GM18499 (cell line): Measurements from ENCODE around the gene NUBPL.
"Not testable (repeated sequence)": the region's sequence is repeated elsewhere in the genome, so short reads cannot be mapped to it uniquely, and the experiment has no call there.

Experiments
- ATAC-seq: cut with Tn5 transposase; IDR thresholded peaks from one replicate; pipeline ENCODE4 v1.9.1; 2021; ENCODE audit warnings: moderate number of reproducible peaks; ENCODE audit not compliant: insufficient read depth, unreplicated experiment

The NUBPL gene

DNA sequence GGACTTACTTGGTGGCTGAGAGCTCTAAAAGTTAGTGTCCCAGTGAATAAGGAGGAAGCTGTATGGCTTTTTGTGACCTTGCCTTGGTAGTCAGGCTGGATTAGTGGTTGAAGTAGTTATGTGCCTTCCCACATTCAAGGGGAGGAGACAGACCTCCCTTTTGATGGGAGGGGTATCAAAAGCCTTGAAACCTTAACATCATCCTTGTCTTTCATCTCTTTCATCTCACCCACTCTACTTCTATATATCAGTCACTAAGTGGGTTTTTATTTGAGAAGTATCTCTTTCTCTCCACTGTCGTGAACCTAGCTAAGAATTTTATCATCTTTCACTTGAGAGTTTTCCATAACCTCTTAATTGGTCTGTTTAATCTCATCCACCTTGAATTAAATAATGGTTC is 15.7 kb downstream of the NUBPL start:
- ATAC-seq: no peak

DNA sequence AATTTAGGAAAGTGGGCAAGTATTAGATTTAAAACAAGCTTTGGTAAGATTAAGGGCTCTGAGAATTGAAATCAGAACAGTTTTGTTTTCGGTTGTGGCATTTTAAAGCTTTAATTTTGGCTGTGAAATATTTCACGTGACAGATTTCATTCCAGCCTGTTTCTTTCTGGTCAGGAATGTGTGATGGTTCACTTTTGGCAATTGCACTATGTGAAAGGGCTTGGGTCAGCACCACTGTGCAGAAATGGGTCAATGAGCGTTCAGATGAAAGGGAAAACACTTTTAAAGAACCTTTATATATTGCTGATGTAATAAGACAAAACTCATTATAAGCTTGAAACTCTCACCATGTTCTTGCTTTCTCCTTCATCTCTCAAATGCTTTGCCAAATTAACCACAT is 17.1 kb downstream of the NUBPL start:
- no peak for ATAC-seq

DNA sequence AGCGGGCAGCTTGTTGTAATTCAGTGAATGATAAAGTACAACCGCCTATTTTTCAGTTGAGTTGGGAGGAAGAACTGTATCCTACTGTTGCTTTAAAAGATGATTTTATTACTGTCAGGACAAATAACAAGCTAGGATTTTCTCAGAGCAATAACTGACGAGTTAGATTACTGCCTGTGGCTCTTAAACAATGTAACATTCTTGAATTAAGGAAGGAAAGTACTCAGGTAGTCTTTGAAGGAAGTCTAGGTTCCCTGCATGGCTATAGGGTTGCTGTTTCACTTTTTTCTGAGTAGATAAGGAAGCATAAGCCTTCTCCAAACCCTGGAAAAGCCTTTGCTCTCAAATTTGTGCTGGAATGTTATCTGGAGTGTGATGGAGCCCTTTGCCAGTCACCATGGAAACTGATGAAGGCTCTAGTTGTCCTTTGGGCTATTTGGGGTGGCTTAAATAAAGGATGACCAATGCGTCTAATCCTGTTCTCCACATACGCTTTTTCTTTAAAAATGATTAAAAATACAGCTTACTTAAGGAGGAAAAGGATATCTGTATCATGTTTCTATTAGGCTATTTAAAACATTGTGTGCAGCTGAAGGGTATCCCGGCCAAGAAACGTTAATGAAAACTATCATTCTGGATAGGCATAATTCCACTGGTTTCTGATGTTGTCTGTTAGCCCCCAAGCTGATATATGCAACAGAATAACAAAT is 17.7 kb downstream of the NUBPL start:
- no peak for ATAC-seq

DNA sequence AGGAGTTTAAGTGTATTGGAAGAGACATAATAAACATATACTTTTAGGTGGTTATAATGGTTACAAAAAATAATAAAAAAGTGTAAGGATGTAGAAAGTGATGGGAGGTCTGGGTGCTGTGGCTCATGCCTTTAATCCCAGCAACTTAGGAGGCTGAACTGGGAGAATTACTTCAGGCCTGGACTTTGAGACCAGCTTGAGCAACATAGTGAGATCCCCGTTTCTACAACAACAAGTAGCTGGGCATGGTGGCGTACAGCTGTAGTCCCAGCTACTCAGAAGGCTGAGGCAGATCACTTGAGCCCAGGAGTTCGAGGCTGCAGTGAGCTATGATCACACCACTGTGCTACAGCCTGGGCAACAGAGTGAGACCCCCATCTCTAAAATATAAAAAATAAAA is 19.0 kb downstream of the NUBPL start:
- no peak for ATAC-seq

DNA sequence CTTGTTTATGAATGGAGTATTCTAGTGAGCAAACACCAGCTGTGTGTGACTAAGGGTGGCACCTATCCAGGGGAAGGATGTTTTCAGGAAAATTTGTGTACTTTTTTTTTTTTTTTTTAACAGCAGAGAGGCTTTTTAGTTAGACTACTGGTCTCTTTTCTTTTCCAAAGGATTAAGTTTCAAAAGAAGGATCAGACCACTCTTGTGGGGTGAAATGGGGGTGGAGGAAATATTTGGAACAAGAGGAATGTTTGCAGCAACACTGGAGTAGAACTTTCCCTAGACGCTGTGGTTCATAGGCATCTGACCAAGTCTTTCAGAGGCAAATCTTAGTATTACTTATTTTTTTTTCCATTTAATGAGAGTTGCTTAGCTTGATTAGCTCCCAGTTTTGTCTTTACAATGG is 21.1 kb downstream of the NUBPL start:
- no peak for ATAC-seq

DNA sequence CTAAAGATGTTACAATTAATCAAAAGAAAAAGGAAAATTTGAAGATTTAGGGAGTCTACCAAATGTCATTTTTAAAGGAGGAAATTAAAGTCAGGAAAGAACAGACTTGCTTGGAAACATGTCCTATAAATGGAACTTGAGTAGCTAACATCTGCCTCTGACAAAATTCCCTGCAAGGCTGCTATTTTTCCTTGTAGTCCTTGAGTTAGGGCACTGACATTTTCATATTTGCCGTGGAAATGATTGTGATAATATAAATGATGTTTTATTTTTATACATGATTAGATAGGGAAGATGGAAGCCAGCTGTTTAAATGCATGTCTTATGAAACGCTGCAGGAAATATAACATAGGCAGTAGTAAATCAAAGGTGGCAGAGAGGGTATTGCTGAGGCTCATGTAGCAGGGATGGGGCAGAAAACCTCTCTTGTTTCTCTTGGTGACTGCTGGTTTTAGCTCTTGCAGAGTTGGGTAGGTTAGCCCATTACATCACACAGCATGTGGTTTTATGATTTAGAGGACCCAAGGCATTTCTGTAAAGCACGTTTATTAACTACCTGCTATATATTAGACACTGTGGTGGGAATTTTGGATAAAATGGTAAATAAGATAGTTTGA is 21.7 kb downstream of the NUBPL start:
- ATAC-seq: no peak

DNA sequence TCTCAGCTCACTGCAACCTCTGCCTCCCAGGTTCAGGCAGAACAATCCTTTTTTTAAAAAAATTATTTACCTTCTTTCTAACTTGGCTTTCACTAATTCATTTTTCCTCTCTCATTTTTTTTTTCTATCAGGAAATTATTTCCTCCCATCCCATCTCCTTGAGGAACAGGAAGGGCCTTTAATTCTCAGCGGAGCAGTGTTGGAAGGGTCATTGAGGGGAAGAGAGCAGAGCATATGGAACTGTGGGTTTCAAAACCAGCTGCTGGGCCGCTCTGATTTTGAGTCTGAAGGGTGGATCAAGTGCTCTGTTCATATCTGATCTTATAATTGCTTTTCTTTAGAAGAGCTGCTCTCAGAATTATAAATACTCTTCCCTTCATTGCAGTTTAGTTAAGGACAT is 29.0 kb downstream of the NUBPL start:
- no peak for ATAC-seq

DNA sequence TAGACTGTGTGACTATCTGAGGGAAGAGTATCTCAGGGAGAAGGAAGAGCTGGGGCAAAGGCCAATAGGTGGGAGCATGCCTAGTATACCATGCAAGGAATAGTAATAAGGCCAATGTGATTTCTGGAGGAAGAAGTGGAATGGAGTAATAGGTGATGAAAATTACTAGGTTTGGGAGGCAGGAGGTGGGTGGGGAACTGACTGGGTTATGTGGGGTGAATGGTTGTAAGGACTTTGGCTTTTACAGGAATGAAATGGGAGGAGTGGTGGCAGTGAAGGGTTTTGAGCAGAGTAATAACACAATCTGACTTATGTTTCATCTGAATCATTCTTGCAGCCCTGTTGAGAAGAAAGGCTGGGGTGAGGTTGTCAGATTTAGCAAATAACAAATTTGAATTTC is 30.9 kb downstream of the NUBPL start:
- no peak for ATAC-seq

DNA sequence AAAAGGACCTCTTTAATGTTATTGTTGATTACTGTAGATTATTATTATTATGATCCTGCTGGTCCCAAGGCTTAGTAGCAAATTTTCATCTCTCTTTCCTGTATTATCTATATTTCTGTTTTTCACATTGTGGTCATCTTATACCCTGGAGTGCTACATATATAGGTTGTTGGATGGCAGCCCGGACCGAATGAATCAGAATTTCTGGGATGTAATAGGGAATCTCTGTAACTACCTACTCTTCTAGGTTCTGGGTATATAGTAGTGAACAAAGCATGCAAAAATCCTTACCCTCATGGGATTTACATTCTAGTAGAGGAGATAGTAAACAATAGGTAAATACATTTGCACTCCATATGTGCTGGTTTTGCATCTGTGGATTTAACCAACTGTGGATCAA is 31.4 kb downstream of the NUBPL start:
- ATAC-seq: no peak

DNA sequence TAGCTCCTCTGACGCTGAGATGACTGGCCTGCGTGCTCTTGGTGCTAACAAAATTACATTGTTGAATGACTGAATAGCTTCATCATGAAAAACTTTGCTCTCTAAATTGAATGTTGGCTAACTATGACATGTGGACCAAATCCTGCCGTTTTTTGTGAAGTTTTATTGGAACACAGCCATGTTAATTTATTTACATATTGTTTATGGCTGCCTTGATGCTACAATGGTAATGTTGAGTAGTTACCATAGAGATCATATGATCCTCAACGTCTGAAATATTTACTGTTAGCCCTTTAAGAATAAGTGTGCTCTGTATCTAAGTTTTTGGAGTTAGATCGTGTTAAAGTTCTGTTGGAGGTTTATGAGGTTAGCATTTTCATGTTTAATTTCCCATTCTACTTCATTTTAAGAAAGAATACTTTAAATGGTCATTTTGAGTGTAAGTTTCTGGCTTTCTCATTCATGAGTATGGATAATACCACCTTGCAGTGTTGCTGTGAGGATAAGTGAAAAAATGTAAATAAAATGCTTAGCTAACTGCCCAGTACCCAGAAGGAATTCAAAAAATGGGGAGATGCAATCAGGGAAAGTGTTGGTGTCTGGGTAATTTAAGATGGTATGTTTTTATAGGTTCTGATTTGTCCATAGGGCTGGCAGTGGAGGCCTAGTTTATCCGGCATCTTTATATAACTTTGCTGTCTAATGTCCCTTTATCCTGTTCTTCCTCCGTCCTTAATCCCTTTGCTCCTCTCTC is 35.3 kb downstream of the NUBPL start:
- no peak for ATAC-seq

DNA sequence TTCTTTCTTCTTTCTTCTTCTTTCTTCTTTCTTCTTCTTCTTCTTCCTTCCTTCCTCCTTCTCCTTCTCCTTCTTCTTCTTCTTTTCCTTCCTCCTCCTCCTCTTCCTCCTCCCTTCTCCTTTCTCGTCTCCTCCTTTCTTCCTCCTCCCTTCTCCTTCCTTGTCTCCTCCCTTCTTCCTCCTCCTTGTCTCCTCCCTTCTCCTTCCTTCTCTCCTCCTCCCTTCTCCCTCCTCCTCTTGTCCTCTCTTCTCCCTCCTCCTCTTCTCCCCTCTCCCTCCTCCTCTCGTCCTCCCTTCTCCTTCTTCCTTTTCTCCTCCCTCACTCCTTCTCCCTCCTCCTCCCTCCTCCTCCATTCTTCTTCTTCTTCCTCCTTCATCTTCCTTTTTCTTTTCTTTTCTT is 44.5 kb downstream of the NUBPL start:
- ATAC-seq: no peak

DNA sequence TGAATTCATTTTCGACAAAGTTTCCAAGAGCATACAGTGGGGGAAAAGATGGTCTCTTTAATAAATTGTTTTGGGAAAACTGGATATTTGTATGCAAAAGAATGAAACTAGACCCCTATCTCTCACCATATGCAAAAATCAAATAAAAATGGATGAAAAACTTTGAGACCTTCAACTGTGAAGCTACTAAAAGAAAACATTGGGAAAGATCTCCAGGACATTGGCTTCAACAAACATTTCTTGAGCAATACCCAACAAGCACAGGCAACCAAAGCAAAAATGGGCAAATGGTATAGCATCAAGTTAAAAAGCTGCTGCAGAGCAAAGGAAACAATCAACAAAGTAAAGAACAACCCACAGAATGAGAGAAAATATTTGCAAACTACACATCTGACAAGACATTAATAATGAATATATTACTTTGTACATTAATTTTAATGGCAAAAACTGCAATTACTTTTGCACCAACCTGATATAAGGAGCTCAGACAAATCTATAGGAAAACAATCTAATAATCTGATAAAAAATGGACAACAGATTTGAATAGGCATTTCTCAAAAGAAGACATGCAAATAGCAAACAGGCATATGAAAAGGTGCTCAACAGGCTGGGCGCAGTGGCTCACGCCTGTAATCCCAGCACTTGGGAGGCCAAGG is 50.7 kb downstream of the NUBPL start:
- no peak for ATAC-seq

DNA sequence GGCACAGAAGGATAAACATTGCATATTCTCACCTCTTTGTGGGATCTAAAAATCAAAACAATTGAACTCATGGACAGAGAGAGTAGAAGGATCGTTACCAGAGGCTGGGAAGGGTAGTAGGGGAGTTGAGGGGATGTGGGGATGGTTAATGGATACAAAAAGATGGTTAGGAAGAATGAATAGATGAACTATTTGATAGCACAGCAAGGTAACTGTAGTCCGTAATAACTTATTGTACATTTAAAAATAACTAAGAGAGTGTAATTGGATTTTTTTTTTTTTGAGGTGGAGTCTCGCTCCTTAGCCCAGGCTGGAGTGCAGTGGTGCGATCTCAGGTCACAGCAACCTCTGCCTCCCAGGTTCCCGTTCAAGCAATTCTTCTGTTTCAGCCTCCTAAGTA is 52.0 kb downstream of the NUBPL start:
- no peak for ATAC-seq

DNA sequence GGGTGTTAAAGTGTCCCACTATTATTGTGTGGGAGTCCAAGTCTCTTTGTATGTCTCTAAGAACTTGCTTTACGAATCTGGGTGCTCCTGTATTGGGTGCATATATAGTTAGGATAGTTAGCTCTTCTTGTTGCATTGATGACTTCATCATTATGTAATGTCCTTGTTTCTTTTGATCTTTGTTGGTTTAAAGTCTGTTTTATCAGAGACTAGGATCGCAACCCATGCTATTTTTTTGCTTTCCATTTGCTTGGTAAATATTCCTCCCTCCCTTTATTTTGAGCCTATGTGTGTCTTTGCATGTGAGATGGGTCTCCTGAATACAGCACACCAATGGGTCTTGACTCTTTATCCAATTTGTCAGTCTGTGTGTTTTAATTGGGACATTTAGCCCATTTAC is 57.7 kb downstream of the NUBPL start:
- not testable (repeated sequence) for ATAC-seq

DNA sequence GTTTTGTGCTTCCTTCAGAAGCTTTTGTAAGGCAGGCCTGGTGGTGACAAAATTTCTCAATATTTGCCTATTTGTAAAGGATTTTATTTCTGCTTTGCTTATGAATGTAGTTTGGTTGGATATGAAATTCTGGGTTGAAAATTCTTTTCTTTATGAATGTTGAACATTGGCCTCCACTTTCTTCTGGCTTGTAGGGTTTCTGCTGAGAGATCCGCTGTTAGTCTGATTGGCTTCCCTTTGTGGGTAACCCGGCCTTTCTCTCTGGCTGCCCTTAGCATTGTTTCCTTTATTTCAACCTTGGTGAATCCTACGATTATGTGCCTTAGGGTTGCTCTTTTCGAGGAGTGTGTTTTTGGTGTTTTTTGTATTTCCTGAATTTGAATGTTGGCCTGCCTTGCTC is 58.2 kb downstream of the NUBPL start:
- ATAC-seq: no peak

DNA sequence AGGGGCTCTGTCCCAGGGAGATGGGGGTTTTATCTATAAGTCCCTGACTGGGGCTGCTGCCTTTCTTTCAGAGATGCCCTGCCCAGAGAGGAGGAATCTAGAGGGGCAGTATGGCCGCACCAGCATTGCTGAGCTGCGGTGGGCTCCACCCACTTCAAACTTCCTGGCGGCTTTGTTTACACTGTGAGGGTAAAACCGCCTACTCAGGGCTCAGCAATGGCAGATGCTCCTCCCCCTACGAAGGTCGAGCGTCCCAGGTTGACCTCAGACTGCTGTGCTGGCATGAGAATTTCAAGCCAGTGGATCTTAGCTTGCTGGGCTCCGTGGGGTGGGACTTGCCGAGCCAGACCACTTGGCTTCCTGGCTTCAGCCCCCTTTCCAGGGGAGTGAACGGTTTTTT is 59.7 kb downstream of the NUBPL start:
- ATAC-seq: not testable (repeated sequence)

DNA sequence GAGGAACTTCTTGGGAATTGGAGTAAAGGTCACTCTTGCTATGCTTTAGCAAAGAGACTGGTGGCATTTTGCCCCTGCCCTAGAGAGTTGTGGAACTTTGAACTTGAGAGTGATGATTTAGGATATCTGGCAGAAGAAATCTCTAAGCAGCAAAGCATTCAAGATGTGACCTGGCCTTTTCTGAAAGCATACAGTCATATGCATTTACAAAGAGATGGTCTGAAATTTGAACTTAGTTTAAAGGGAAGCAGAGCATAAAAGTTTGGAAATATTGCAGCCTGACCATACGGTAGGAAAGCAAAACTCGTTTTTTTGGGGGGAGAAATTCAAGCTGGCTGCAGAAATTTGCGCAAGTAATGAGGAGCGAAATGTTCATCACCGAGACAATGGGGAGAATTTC is 60.9 kb downstream of the NUBPL start:
- ATAC-seq: no peak

DNA sequence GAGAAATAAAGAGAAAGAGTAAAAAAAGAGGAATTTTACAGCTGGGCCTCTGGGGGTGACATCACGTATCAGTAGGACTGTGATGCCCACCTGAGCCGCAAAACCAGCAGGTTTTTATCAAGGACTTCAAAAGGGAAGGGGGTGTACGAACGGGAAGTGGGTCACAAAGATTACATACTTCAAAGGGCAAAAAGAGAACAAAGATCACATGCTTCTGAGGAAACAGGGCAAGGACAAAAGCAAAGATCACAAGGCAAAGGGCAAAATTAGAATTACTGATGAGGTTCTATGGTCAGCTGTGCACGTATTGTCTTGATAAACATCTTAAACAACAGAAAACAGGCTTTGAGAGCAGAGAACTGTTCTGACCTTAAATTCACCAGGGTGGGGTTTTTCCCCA is 91.7 kb downstream of the NUBPL start:
- not testable (repeated sequence) for ATAC-seq

DNA sequence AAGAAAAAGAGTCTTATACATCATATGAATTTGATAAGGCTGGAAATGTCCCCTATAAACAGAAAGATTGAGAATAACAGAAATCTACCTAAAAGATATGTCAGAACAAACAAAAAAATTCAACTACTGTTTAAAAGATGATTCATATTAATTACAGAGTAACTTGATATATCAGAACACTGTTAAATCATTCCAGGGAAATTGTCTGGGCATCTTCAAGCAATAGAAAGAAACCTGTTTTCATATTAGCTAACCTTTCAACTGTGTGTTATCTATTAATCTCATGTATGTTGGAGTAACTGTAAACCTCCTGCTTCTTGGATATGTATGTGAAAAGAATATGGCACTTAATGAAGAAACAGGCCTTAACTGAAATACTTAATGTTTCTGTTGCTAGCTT is 96.7 kb downstream of the NUBPL start:
- no peak for ATAC-seq

DNA sequence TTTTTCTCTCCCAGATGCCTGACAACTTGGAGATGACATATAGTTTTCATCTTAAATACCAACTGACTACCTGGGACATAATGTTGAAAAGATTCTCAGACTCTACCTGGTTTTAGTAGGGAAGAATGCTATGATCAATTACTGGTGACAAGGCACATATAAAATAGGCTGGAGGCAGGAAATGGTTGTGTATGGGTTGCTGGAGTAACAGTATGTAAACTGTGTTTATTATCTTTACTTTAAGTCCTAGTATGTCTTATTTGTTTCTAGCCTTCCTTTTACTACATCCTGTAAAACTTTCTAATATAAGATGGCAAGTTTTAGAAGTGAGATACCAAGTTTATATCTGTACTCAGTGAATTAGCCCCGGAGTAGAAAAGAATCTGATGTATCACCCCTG is 98.1 kb downstream of the NUBPL start:
- ATAC-seq: no peak

DNA sequence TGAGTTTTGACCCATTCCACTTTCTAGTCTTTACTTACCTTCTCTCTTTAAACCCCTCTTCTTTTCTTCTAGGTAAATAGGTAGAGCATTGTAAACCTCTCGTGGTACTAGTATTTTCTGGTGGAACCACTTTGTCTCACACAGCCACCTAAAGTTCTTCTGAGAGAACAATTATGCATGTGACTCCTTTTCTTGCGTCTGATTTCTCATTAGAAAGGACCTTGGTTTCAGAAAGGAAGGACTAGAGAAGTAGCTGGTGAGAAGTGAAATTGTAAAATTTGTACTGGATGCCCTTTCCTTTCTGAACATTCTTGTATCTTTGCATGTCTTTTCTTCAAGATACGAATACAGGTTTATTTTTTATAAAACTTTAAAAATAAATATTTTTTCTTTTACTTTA is 99.0 kb downstream of the NUBPL start:
- ATAC-seq: no peak
